NCI-H128 (cell line): Measurements from ENCODE around the gene KCNJ13.

Experiments
- DNase-seq: peaks from one replicate; lab custom pipeline; 2025; ENCODE audit not compliant: unreplicated experiment; lab: John Stamatoyannopoulos, UW

KCNJ13 gene

GRCh38 chr2:232776435-232776834 lies at the start of gene KCNJ13:
Gene KCNJ13 (minus strand): TSS chr2:232776565. CDS start chr2:232771362, 5,203 bp downstream.
- DNase-seq: no peak

DNA sequence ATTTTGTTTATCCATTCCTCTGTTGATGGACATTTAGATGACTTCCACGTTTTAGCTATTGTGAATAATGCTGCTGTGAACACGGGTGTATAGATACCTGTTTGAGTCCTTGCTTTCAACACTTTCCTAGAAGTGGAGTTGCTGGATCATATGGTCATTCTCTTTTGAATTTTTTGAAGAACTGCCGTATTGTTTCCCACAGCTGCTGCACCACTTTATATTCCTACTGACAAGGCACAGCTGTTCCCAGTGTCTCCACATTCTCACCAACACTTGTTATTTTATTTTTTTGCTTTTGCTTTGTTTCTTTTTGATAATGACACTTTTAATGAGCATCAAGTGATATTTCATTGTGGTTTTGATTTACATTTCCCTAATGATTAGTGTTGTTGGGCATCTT lies 41.4 kb upstream of the KCNJ13 start:
- no peak for DNase-seq

DNA sequence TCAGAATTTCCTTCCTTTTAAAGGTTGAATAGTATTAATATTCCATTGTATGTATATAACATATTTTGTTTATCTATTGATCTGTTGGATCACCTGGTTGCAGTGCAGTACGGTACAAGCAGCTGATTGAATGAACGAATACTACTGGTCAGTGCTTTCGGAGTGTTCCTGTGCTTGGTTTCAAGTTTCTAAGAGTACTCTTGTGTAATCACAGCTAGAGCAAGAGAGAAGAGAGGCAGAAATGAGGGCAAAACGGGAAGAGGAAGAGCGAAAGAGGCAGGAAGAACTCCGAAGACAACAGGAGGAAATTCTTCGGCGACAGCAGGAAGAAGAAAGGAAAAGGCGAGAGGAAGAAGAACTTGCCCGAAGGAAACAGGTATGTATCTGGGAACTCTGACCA lies 40.3 kb upstream of the KCNJ13 start:
- no peak for DNase-seq

DNA sequence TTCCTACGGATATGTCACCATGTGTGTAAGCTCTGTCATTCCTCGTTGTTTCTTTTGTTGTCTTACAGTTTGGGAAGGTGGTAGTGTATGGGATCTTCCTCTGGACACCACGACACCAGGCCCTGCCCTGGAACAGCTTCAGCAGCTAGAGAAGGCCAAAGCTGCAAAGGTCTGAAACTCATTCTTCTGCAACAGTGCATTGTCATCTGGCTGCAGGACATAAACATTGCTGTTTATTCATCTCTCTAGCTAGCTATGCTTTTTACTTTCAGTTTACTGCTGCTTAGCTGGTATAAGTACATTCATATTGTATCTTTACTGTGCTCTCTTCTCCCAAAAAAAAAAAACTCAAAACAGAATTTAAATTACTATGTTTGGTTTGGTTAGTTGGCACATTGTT lies 39.2 kb upstream of the KCNJ13 start:
- DNase-seq: no peak

- no peak for DNase-seq
These were observed 34.1 kb upstream of the KCNJ13 start for GRCh38 chr2:232810444-232810843.

- DNase-seq: no peak
These were observed 33.2 kb upstream of the KCNJ13 start for GRCh38 chr2:232809349-232810124.

DNA sequence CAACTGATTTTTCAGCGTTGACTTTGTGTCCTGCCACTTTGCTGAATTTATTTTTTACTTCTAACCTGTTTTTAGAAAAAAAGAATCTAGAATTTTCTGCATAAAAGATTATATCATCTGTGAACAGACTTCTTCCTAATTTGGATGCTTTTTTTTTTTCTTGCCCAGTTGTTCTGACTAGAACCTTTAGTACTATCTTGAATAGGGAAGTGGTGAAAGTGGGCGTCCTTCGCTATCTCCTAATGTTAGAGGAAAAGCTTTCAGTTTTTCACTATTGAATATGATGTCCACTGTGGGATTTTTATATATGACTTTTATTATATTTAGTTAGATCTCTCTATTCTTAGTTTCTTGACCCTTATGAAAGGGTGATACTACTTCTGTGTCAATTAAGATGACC lies 25.7 kb upstream of the KCNJ13 start:
- DNase-seq: no peak

- no peak for DNase-seq
These were observed 23.8 kb upstream of the KCNJ13 start for GRCh38 chr2:232800166-232800565.

GRCh38 chr2:232798187-232798586 lies 21.8 kb upstream of the KCNJ13 start:
- DNase-seq: no peak

GRCh38 chr2:232795920-232796319 lies 19.6 kb upstream of the KCNJ13 start:
- DNase-seq: no peak

DNA sequence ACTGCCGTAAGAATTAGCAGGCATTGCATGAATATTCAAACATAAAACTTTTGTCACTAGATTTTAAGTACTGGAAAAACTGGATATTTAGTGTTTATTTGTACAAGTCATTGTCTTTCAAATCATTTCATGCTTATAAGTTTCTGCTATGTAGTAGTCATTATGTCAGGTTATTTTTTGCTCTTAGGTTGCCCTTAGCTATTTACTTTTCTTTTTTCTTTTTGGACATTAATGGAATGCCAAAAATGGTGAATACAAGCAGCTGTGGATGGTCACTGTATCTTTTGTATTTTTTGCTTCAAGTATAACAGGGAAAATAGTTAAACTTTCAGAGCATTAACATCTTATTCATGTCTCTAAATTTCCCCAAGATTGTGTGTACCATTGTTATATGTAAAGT lies 18.6 kb upstream of the KCNJ13 start:
- no peak for DNase-seq

DNA sequence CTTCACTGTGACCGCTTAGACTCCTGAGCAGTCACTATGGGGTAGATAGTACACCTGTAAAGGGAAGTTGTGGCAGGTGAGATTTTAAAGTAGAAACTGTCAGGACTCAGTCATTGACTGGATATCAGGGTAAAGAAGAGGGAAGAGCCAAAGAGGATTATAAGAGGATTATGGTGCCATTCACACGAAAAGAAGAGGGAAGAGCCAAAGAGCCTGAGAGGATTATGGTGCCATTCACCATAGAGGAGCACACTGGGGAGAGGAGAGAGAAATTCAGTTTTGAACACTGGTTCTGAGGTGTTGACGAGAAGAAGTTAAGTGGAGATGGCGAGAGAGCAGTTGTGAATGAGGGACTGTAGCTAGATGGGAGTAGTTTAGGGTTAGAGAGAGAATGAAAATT lies 16.9 kb upstream of the KCNJ13 start:
- no peak for DNase-seq

- DNase-seq: no peak
These were observed 15.2 kb upstream of the KCNJ13 start for GRCh38 chr2:232791518-232791917.

DNA sequence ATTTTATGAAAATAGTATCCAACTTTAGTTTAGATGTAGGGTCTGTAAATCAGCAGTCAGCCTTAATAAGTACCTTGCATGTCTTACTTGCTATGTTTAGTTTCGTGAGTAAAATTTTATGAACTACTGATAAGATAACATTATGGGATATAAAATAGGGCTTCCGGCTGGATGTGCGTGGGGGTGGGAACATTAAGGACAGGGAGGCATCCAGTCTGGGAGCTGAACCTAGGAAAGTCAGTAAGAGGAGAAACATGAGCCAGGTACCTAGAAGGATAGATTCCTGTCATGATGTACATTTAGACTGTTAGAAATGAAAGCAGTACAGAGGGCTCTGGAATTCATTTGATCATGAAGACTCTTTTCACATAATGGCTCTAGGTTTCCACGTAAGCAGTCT lies 12.7 kb upstream of the KCNJ13 start:
- no peak for DNase-seq

GRCh38 chr2:232787806-232788205 lies 11.4 kb upstream of the KCNJ13 start:
- DNase-seq: no peak

- DNase-seq: no peak
These were observed 6.9 kb upstream of the KCNJ13 start for GRCh38 chr2:232783278-232783677.

GRCh38 chr2:232781765-232782164 lies 5.4 kb upstream of the KCNJ13 start:
- DNase-seq: no peak

DNA sequence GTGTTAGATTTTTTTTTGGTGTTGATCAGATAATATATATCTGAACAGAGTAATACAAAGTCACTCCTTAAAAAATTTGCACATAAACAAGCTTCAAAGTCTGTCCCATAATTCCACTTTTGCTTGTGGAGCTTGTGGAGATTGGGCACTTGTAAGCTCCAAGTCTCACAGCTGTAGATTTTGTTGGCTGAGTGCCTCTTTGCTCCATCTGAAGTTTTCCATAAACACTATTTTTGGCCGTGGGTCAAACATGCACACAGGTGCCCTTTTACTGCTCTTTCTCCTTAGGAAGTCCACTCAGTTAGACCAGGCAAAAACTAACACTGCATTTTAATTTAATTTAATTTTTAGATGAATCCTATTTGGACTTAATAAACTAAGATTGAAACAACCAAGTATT lies 3.6 kb upstream of the KCNJ13 start:
- DNase-seq: no peak

GRCh38 chr2:232779465-232779864 lies 3.1 kb upstream of the KCNJ13 start:
- no peak for DNase-seq

DNA sequence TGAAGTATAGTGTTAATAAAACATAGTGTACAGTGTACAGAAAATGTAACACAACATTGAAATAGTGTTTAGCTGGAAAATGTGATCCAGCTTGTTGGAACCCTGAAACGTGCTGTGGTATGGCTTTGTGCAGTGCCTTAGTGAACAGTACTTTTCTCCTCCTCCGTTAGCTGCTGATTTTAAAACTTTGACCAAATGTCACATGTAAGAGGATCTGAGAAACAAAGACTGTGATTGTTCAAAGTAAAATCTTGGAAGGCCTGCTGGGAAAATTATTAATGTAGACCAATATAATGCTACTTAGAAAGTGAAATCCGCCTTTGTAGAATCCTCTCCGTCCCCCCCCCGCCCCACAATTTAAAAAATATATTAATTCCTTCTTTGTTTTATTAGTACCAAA lies 911 bp upstream of the KCNJ13 start:
- DNase-seq: no peak

DNA sequence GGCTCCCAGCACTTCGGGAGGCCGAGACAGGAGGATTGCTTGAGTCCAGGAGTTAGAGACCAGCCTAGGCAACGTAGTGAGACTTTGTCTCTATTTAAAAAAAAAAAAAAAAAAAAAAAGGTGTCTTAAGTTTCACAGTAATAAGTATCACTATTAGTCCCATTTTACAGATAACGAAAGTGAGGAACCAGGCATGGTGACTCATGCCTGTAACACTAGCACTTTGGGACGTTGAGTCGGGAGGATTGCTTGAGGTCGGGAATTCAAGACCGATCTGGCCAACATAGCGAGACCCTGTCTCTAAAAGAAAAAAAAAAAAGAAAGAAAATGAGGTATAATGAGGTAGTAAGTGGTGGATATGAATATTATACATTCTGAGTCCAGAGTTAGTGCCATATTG lies 2.5 kb downstream of the KCNJ13 start:
- DNase-seq: no peak

- no peak for DNase-seq
These were observed 3.8 kb downstream of the KCNJ13 start for GRCh38 chr2:232772531-232772930.

DNA sequence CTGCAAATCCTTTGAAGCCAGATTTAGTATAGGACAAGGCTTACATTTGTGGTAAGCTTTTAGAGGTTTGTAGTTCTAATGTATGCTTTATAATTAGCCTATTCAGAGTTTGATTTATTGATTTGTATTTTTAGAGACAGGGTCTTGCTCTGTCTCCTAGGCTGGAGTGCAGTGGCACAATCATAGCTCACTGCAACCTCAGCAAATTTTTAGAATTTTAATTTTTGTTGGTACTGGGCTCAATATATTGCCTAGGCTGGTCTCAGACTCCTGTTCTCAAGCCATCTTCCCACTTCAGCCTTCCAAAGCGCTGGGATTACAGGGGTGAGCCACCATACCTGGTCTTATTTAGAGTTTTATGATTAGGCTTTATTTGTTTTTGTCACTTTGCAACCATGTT lies 4.5 kb downstream of the KCNJ13 start:
- no peak for DNase-seq
